ENCODE data around the gene ESCO1. TPM values are rescaled to one million over a fixed set of nuclear protein-coding genes. Genes with fewer than 3 reads are reported as not detected.
"Not testable (repeated sequence)": the region's sequence is repeated elsewhere in the genome, so short reads cannot be mapped to it uniquely, and the experiment has no call there.

Gene ESCO1
- total RNA-seq, 1 donor from 2014 or later: 16.5 TPM

DNA sequence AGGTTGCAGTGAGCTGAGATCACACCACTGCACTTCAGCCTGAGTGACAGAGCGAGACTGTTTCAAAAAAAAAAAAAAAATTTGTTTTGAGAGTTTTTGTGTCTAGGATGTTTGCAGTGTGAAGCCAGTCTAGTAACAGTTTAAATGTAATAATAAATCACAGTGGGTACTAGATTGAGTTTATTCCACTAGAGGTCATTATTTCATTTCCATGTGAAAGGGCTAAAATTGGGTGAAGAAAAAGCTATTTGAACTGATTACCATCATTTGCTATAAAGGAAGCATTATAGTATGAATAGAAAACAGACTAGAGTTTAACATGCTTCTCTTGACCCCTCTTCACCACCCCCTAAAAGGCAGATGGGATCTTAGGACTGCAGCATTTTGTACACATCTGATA, 31.9 kb upstream of the ESCO1 start:
- Histone ChIP-seq H3K27me3 (ENCODE audit: low read depth) (no peaks in the 10 kb centered on the region), H3K27ac (no peak overlapping the region), H3K4me1 (no peaks in the 10 kb centered on the region), H3K9me3 (no peaks in the 10 kb centered on the region), H3K4me3 (no peak overlapping the region), H3K36me3 (peaks cover 47% of the 10 kb centered on the region)
- TF ChIP-seq, protein P1, sequence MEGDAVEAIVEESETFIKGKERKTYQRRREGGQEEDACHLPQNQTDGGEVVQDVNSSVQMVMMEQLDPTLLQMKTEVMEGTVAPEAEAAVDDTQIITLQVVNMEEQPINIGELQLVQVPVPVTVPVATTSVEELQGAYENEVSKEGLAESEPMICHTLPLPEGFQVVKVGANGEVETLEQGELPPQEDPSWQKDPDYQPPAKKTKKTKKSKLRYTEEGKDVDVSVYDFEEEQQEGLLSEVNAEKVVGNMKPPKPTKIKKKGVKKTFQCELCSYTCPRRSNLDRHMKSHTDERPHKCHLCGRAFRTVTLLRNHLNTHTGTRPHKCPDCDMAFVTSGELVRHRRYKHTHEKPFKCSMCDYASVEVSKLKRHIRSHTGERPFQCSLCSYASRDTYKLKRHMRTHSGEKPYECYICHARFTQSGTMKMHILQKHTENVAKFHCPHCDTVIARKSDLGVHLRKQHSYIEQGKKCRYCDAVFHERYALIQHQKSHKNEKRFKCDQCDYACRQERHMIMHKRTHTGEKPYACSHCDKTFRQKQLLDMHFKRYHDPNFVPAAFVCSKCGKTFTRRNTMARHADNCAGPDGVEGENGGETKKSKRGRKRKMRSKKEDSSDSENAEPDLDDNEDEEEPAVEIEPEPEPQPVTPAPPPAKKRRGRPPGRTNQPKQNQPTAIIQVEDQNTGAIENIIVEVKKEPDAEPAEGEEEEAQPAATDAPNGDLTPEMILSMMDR (IDR thresholded peaks at IDR 0.05): no peak
- ATAC-seq: no peak
- DNase-seq: no peak
- intact Hi-C loops (cut with DNase I): no loop called here

DNA sequence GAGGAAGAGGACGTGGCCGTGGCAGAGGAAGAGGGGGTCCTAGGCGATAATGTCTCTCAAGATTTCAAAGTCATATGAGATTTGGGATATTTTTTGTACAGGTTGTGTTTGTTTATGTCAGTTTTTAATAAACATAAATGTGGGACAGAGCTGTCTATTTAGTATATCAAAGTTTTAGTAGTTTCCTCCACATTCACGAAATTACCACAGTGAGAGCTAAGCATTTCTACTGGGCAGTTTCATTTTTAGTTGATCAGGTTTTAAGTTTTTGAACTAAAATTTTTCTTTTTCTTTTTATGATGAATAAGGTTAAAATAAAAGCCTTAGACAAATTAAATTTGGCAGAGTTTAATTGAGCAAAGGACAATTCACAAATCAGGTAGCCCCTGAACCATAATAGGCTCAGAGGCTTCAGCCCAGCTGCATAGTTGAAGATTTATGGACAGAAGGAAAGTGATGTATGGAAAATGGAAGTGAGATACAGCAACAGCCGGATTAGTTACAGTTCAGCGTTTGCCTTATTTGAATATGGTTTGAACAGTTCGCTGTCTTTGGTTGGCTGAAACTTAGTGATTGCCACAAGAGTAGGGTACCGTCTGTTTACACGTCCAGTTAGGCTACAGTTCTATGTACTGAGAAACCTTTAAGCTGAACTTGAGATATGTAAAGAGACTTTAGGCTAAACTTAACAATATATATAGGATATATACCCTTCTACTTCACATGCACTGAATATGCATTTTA, 28.8 kb upstream of the ESCO1 start:
- no peak for DNase-seq

DNA sequence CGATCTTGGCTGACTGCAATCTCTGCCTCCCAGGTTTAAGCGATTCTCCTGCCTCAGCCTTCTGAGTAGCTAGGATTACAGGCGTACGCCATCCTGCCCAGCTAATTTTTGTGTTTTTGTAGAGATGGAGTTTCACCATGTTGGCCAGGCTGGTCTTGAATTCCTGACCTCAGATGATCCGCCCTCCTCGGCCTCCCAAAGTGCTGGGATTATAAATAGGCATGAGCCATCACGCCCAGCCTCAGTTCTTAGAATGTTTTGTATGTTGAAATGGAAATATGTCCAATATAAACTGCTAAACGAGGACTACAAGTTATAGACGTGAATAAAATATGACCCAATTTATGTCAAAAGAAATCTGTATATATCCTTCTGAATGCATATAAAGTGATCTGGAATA, 21.1 kb upstream of the ESCO1 start:
- H3K4me3 ChIP-seq; ATAC-seq; DNase-seq; H3K27me3 ChIP-seq (ENCODE audit: low read depth); H3K4me1 ChIP-seq; H3K27ac ChIP-seq; H3K9me3 ChIP-seq; intact Hi-C loops (cut with DNase I): not testable (repeated sequence)
- peaks cover 64% of the 10 kb centered on the region for H3K36me3 ChIP-seq

More for the DNA sequence above, 28.8 kb upstream of the ESCO1 start:
- Histone ChIP-seq H3K36me3 (peaks cover 77% of the 10 kb centered on the region), H3K9me3 (no peaks in the 10 kb centered on the region), H3K4me3 (no peak overlapping the region), H3K4me1 (no peaks in the 10 kb centered on the region), H3K27me3 (ENCODE audit: low read depth) (no peaks in the 10 kb centered on the region), H3K27ac (no peak overlapping the region)
- intact Hi-C loops (cut with DNase I): no loop called here
- TF ChIP-seq, protein P1 (IDR thresholded peaks at IDR 0.05): no peak
- no peak for ATAC-seq

DNA sequence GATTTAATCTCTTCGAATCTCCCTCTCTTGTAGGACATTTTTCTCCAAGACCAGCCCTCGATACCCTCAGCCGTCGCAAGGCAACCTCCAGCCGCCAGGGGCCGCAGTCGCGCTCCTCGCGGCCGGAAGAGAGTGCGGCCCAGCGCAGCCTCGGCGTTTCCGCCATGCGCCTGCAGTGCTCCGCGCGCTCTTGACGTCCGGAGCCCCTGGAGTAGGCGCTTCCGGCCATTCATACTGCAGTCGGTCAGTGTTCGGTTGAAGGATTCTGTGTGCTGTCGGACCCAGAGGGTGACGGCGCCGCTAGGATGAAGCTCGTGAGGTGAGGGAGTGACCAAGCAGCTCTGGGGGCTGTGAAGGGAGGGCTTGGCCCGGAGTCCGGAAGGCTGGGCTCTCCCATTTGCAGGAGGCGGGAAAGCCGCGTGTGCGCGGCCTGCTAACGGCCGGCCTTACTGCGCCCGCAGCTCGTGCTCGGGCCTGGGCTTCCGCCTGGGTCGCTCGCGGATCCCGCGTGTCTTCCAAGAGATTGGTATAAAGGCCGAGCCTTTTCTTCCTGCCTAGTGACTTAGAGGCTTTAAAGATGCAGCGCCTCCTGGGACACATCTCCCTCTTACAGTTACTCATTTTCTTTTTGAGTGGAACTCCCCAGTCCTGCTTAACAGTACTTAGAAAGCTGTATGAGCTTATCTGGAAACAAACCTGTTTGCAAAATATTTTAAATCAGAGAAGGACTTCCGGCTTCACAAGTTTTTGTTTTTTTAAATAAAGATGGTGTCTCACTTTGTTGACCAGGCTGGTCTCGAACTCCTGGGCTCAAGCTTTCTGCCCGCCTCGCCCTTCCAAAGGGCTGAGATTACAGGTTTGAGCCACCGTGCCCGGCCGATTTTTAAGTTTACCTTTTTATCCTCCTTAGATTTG, 11.9 kb upstream of the ESCO1 start, which contains the start of gene SNRPD1:
Gene SNRPD1, plus strand, starts transcription at position 190 of the 915 bp plus-strand sequence. Its CDS starts 116 bp downstream, at position 306.
- peaks cover 6% of the 10 kb centered on the region for H3K36me3 ChIP-seq
- H3K27me3 ChIP-seq (ENCODE audit: low read depth): no peaks in the 10 kb centered on the region
- intact Hi-C loops (cut with DNase I): no loop called here
- H3K9me3 ChIP-seq: no peaks in the 10 kb centered on the region
- DNase-seq (peak; percentile 95), ATAC-seq (peak; percentile 100)
- peak within 1 kb of the TSS; percentile 86 for H3K27ac ChIP-seq
- peak within 1 kb of the TSS; percentile 79 for H3K4me3 ChIP-seq
- H3K4me1 ChIP-seq: peaks cover 18% of the 10 kb centered on the region
- TF ChIP-seq, protein P1 (IDR thresholded peaks at IDR 0.05): peak; percentile 98

DNA sequence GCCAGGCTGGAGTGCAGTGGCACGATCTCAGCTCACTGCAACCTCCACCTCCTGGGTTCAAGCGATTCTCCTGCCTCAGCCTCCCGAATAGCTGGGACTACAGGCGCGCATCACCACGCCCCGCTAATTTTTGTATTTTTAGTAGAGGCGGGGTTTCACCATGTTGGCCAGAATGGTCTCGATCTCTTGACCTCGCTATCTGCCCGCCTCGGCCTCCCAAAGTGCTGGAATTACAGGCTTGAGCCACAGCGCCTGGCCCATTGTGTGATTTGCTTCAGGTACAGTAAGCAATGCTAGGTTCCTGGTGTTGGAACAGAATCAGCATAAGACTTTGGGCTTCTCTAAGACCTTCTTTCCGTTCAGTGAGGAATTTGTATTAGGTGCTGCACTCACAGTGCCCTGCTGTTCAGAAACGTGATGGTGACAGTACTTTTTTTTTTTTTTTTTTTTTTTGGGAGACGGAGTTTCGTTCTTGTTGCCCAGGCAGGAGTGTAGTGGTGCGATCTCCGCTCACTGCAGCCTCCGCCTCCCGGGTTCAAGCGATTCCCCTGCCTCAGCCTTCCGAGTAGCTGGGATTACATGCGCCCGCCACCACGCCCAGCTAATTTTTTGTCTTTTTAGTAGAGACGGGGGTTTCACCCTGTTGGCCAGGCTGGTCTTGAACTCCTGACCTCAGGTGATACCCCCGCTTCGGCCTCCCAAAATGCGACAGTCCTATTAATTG, 11.1 kb upstream of the ESCO1 start:
- intact Hi-C loops (cut with DNase I); DNase-seq; H3K27me3 ChIP-seq (ENCODE audit: low read depth); H3K36me3 ChIP-seq; H3K9me3 ChIP-seq; ATAC-seq: not testable (repeated sequence)
- H3K4me3 ChIP-seq: peak overlapping the region; percentile 79
- H3K4me1 ChIP-seq: peaks cover 18% of the 10 kb centered on the region
- peak overlapping the region; percentile 86 for H3K27ac ChIP-seq

DNA sequence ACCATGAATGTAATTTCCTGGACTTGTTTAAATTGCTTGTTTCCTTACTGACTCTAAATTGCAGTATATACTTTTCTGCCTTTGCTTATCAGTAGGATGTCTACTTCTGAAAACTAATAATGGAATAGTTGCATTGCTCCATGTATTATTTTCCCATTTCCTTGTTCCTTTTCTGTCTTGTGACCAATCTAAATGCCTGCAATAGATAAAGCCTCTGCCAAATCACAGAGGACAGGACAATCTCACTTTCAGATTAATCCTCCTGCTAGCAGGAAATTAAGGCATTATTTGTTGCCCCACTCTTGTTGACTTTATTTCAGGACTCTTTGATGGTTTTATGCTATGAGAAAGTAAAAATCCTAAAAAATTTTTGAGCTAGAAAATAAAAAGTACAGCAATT, 4.7 kb upstream of the ESCO1 start:
- ATAC-seq (no peak), DNase-seq (no peak)
- Histone ChIP-seq H3K27me3 (ENCODE audit: low read depth) (no peaks in the 10 kb centered on the region), H3K27ac (peak overlapping the region; percentile 49), H3K9me3 (no peaks in the 10 kb centered on the region), H3K36me3 (no peaks in the 10 kb centered on the region), H3K4me1 (peaks cover 8% of the 10 kb centered on the region), H3K4me3 (no peak overlapping the region)
- intact Hi-C loops (cut with DNase I): no loop called here
- TF ChIP-seq, protein P1 (IDR thresholded peaks at IDR 0.05): no peak
